Measurements from ENCODE around the gene DMWD. TPM values are rescaled to one million over a fixed set of nuclear protein-coding genes. Genes with fewer than 3 reads are reported as not detected.
"Not testable (repeated sequence)": the region's sequence is repeated elsewhere in the genome, so short reads cannot be mapped to it uniquely, and the experiment has no call there.

Gene DMWD
- total RNA-seq, 2 donors from 2014 or later, result 29.7 to 38.7 TPM

- DNase-seq, result no peak
- no peak for ATAC-seq
- intact Hi-C loops (cut with DNase I, micrococcal nuclease), result loop anchor here in 1 of 2 donors (10.0 kb wide), 1 partner anchor 50 kb away; no protein-coding TSS in a partner anchor
These were observed 28.2 kb downstream of the DMWD start for GRCh38 chr19:45764475-45764874.

- ATAC-seq, result no peak
- intact Hi-C loops (cut with DNase I, micrococcal nuclease), result loop anchor here in 1 of 2 donors (10.0 kb wide), 1 partner anchor 49 kb away; no protein-coding TSS in a partner anchor
- DNase-seq, result no peak
These were observed 28.9 kb downstream of the DMWD start for GRCh38 chr19:45763691-45764294.

- no peak for DNase-seq
- intact Hi-C loops (cut with DNase I, micrococcal nuclease), result loop anchor here in 1 of 2 donors (10.0 kb wide), 1 partner anchor 48 kb away; no protein-coding TSS in a partner anchor
These were observed 29.6 kb downstream of the DMWD start for GRCh38 chr19:45762870-45763631.

GRCh38 chr19:45761714-45762113 lies 30.9 kb downstream of the DMWD start:
- no peak for DNase-seq
- intact Hi-C loops (cut with DNase I, micrococcal nuclease), result loop anchor here in 1 of 2 donors (10.0 kb wide), 1 partner anchor 47 kb away; no protein-coding TSS in a partner anchor
- no peak for ATAC-seq

More at GRCh38 chr19:45762870-45763631, 29.6 kb downstream of the DMWD start:
- ATAC-seq, result no peak

- DNase-seq (no peak), ATAC-seq (no peak)
- intact Hi-C loops (cut with DNase I, micrococcal nuclease), result no loop called here
These were observed 33.7 kb downstream of the DMWD start for GRCh38 chr19:45758921-45759320.

GRCh38 chr19:45757695-45758094 lies 35.0 kb downstream of the DMWD start:
- DNase-seq, result no peak
- intact Hi-C loops (cut with DNase I, micrococcal nuclease), result no loop called here
- no peak for ATAC-seq

GRCh38 chr19:45754323-45754722 lies 38.3 kb downstream of the DMWD start:
- intact Hi-C loops (cut with DNase I, micrococcal nuclease), result no loop called here
- DNase-seq, result no peak
- no peak for ATAC-seq

GRCh38 chr19:45753548-45753947 lies 39.1 kb downstream of the DMWD start:
- no peak for ATAC-seq
- intact Hi-C loops (cut with DNase I, micrococcal nuclease), result no loop called here

GRCh38 chr19:45752639-45753038 lies 40.0 kb downstream of the DMWD start:
- intact Hi-C loops (cut with DNase I, micrococcal nuclease), result no loop called here
- no peak for ATAC-seq
- DNase-seq, result no peak

More at GRCh38 chr19:45753548-45753947, 39.1 kb downstream of the DMWD start:
- DNase-seq, result no peak

- ATAC-seq, DNase-seq: not testable (repeated sequence)
These were observed 41.2 kb downstream of the DMWD start for GRCh38 chr19:45751483-45751882.

GRCh38 chr19:45747513-45747912 lies 45.1 kb downstream of the DMWD start:
- no peak for ATAC-seq
- intact Hi-C loops (cut with DNase I, micrococcal nuclease), result no loop called here
- no peak for DNase-seq

More at GRCh38 chr19:45751483-45751882, 41.2 kb downstream of the DMWD start:
- intact Hi-C loops (cut with DNase I, micrococcal nuclease), result not testable (repeated sequence)

GRCh38 chr19:45746866-45747265 lies 45.8 kb downstream of the DMWD start:
- no peak for ATAC-seq
- intact Hi-C loops (cut with DNase I, micrococcal nuclease), result no loop called here
- no peak for DNase-seq

- intact Hi-C loops (cut with DNase I, micrococcal nuclease), result no loop called here
- ATAC-seq (no peak), DNase-seq (no peak)
These were observed 47.0 kb downstream of the DMWD start for GRCh38 chr19:45745606-45746005.

- DNase-seq, result no peak
- ATAC-seq, result no peak
- intact Hi-C loops (cut with DNase I, micrococcal nuclease), result no loop called here
These were observed 49.7 kb downstream of the DMWD start for GRCh38 chr19:45742969-45743368.

- ATAC-seq (no peak), DNase-seq (no peak)
- intact Hi-C loops (cut with DNase I, micrococcal nuclease), result no loop called here
These were observed 52.9 kb downstream of the DMWD start for GRCh38 chr19:45739498-45740439.

GRCh38 chr19:45733160-45733810 lies 59.4 kb downstream of the DMWD start, which contains the start of gene MEIOSIN:
MEIOSIN (plus strand) TSS chr19:45733439; CDS start chr19:45735377, 1,938 bp downstream.
- DNase-seq, result peak in 1 of 2 donors; percentile 11
- intact Hi-C loops (cut with DNase I, micrococcal nuclease), result no loop called here
- ATAC-seq, result no peak
